Endothelial cell of umbilical vein (primary cell): ENCODE measurements around the gene C7. TPM values are rescaled to one million over a fixed set of nuclear protein-coding genes. Genes with fewer than 3 reads are reported as not detected.

Experiments used
- BruUV-seq: library from RNA; stranded (reverse); fragments of 400-500 nt; replicated peaks from 2 replicates; lab custom pipeline; 2021; lab: Mats Ljungman, UMichigan
- CTCF ChIA-PET: fragments of 300-600, 350-600 bp; sonication (Branson Sonifier 250); formaldehyde crosslinking; loops from one replicate; lab custom pipeline; 2021; ENCODE audit warnings: antibody characterized with exemption, inconsistent platforms; lab: Charles Lee
- POLR2A ChIA-PET: fragments of 300-600, 350-600 bp; sonication (Branson Sonifier 250); formaldehyde crosslinking; loops from one replicate; lab custom pipeline; 2021; ENCODE audit warnings: antibody characterized with exemption, inconsistent platforms; lab: Charles Lee
- DNase-seq: peaks from one replicate; pipeline ENCODE4 v3.0.0-alpha.2; 2011; ENCODE audit warnings: low read depth, low spot score
- FAIRE-seq: peaks from 2 replicates; lab custom pipeline; 2011; peaks lifted over from hg19 to GRCh38; lab: Jason Lieb, UNC
- H2AFZ ChIP-seq: 2 replicates; pipeline ENCODE4 v1.6.0; 2012; ENCODE audit warnings: low read depth, low read length, control low read depth, inconsistent platforms
- H3K27ac ChIP-seq: 2 replicates; pipeline ENCODE4 v1.5.1; 2011; ENCODE audit warnings: low read depth, mild to moderate bottlenecking, control low read depth, low read length, moderate library complexity; ENCODE audit not compliant: insufficient read depth
- H3K27me3 ChIP-seq, 2 experiments: 2 replicates each; pipeline versions ENCODE4 v1.6.0 to v1.6.1; 2011; ENCODE audit warnings: low read length in 2 of 2, mixed read lengths in 1 of 2; ENCODE audit not compliant: control insufficient read depth in 2 of 2, insufficient read depth in 2 of 2
- H3K36me3 ChIP-seq, 2 experiments: 2 replicates in 1 of 2; 3 replicates in 1 of 2; pipeline ENCODE4 v1.5.1; 2011; ENCODE audit warnings: low read length in 2 of 2, mild to moderate bottlenecking in 1 of 2, moderate library complexity in 1 of 2; ENCODE audit not compliant: control insufficient read depth in 2 of 2, insufficient read depth in 2 of 2; ENCODE audit errors: extremely low read depth in 1 of 2
- H3K4me1 ChIP-seq: 3 replicates; pipeline ENCODE4 v1.5.1; 2011; ENCODE audit warnings: mild to moderate bottlenecking, low read length; ENCODE audit not compliant: control insufficient read depth, insufficient read depth; ENCODE audit errors: extremely low read depth
- H3K4me2 ChIP-seq: 2 replicates; pipeline ENCODE4 v1.6.1; 2011; ENCODE audit warnings: low read length, control low read depth, mixed read lengths; ENCODE audit not compliant: insufficient read depth
- H3K4me3 ChIP-seq, 3 experiments: fragments of 200-600 bp in 1 of 3; sonication (generic), shearing (Covaris generic) in 1 of 3; replicated peaks in 1 of 3; 2 replicates each; pipeline ENCODE4 v1.5.1; 2011 to 2016; ENCODE audit warnings: control low read depth in 3 of 3, low read length in 3 of 3, mild to moderate bottlenecking in 2 of 3, inconsistent platforms in 1 of 3, low read depth in 1 of 3, moderate library complexity in 1 of 3; ENCODE audit not compliant: insufficient read depth in 1 of 3
- H3K79me2 ChIP-seq: 2 replicates; pipeline ENCODE4 v1.6.0; 2012; ENCODE audit warnings: low read length, inconsistent platforms; ENCODE audit not compliant: control insufficient read depth, insufficient read depth
- H3K9ac ChIP-seq: replicated peaks from 2 replicates; pipeline ENCODE3; 2011; ENCODE audit warnings: low read length, control low read depth; ENCODE audit not compliant: insufficient read depth; ENCODE audit errors: extremely low read depth
- H3K9me1 ChIP-seq: replicated peaks from 3 replicates; pipeline ENCODE4 v1.6.0; 2011; ENCODE audit warnings: mild to moderate bottlenecking, low read length; ENCODE audit not compliant: control insufficient read depth, insufficient read depth; ENCODE audit errors: extremely low read depth
- H3K9me3 ChIP-seq: replicated peaks from 2 replicates; pipeline ENCODE4 v1.5.1; 2012; ENCODE audit warnings: low read length, inconsistent platforms; ENCODE audit not compliant: control insufficient read depth, insufficient read depth
- H4K20me1 ChIP-seq: replicated peaks from 2 replicates; pipeline ENCODE3; 2011; ENCODE audit warnings: mild to moderate bottlenecking, low read length; ENCODE audit not compliant: control insufficient read depth, insufficient read depth; ENCODE audit errors: extremely low read depth
- EZH2 ChIP-seq: IDR thresholded peaks from 2 replicates; pipeline ENCODE4 v1.6.1; 2012; ENCODE audit warnings: borderline replicate concordance, low read depth, mild to moderate bottlenecking, moderate library complexity, low read length, inconsistent platforms; ENCODE audit not compliant: severe bottlenecking
- FOS ChIP-seq: IDR thresholded peaks from 2 replicates; pipeline ENCODE4 v1.6.1; 2011; ENCODE audit warnings: mild to moderate bottlenecking, low read length, moderate library complexity, borderline replicate concordance; ENCODE audit not compliant: insufficient read depth
- GATA2 ChIP-seq: IDR thresholded peaks from 2 replicates; pipeline ENCODE4 v1.7.0; 2011; ENCODE audit warnings: low read depth, mild to moderate bottlenecking, moderate library complexity, mixed read lengths, low read length; ENCODE audit not compliant: insufficient read length, insufficient read depth
- JUN ChIP-seq: IDR thresholded peaks from 2 replicates; pipeline ENCODE4 v1.6.1; 2011; ENCODE audit warnings: borderline replicate concordance, low read depth; ENCODE audit not compliant: insufficient read length, insufficient read depth
- MYC ChIP-seq: IDR thresholded peaks from one replicate; pipeline ENCODE4 v1.6.1; 2011; ENCODE audit warnings: mild to moderate bottlenecking, low read depth, low read length
- POLR2A ChIP-seq: IDR thresholded peaks from 2 replicates; pipeline ENCODE4 v1.6.1; 2012; ENCODE audit warnings: low read depth, mild to moderate bottlenecking, control low read depth, low read length
- POLR2AphosphoS5 ChIP-seq: IDR thresholded peaks from 2 replicates; pipeline ENCODE4 v1.6.1; 2012; ENCODE audit warnings: low read depth, mild to moderate bottlenecking, control low read depth, low read length, moderate library complexity; ENCODE audit not compliant: insufficient read depth
- dilution Hi-C: fragments of 300-500 bp; cut with MboI; formaldehyde crosslinking; loops from one replicate; pipeline ENCODE4 v1.15.0; 2019; ENCODE audit warnings: low sequenced_read_pairs; ENCODE audit not compliant: extremely low pct_ligation_motif_present
- intact Hi-C: fragments of 100-400 bp; cut with micrococcal nuclease; formaldehyde crosslinking; loops from one replicate; pipeline ENCODE4 v1.10.0; 2022
- polyA plus RNA-seq, 4 experiments: library from polyadenylated mRNA; depleted of rRNA in 3 of 4; stranded (reverse) in 3 of 4; unstranded in 1 of 4; fragments of >200 nt; gene quantifications; 2 replicates each; pipeline versions ENCODE4 v1.2.1 to v1.2.3, GENCODE V29; 2011 to 2012; ENCODE audit warnings: missing spikeins in 1 of 4
- total RNA-seq: library from RNA; stranded (reverse); gene quantifications from 2 replicates; pipeline ENCODE4 v1.2.3, GENCODE V29; 2021
- TF ChIP-seq, protein P1 (sequence below): IDR thresholded peaks from 2 replicates; pipeline ENCODE4 v1.6.1; 2011; ENCODE audit not compliant: insufficient read depth, insufficient read length
- TF ChIP-seq, protein P2 (sequence below), 2 donors: IDR thresholded peaks; 1 replicate in 1 of 2; 2 replicates in 1 of 2; pipeline ENCODE4 v1.5.1; 2011; ENCODE audit warnings: low read length in 2 of 2, mild to moderate bottlenecking in 2 of 2, moderate library complexity in 2 of 2, control low read depth in 1 of 2, inconsistent platforms in 1 of 2, low read depth in 1 of 2; ENCODE audit not compliant: insufficient read depth in 1 of 2; ENCODE audit errors: extremely low read depth in 1 of 2

C7 gene
- total and polyA plus RNA-seq, 2 donors (not counting 3 experiments of a cell fraction or from before 2014, with no cell fraction given), result 0.08 to 0.29 TPM

DNA sequence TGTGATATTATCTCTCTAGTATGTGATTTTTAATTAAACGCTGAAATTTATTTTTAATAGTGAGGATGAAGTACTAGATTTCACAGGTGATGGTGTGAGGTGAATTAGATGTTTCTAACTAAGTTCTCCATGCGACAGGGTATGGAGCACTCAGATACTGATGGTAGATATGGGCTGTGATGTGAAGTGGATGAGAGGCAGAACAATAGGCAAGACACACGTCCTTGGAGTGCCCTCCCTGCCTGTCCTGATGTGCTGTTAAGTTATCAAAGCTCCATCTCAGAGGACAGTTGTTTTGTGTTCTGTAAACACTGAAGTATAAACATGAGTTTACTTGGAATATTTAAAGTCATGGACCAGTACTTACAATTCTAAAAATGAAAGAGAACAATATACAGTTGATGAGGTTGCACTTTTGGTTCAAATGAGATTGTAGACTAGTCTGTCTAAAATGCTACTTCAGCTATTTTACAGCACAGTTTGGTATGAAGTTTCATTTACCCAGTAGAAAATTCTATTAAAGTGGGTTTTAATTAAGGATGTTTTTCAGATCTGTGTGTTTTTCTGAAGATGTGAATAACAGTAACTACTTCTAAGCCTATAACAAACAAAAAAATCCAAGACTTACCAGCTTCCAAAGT lies 64.2 kb downstream of the C7 start:
- BruUV-seq, result no TSS peak
- no peak overlapping the region for H3K4me2 ChIP-seq
- CTCF ChIA-PET, result no interaction called here
- H4K20me1 ChIP-seq, result no peaks in the 10 kb centered on the region
- POLR2A ChIA-PET, result no interaction called here
- no peak for DNase-seq
- H3K36me3 ChIP-seq, result no peaks in the 10 kb centered on the region
- no peak overlapping the region for H3K4me3 ChIP-seq
- no peaks in the 10 kb centered on the region for H3K9me3 ChIP-seq
- H3K27ac ChIP-seq, result no peak overlapping the region
- H3K4me1 ChIP-seq, result no peaks in the 10 kb centered on the region
- no peaks in the 10 kb centered on the region for H3K27me3 ChIP-seq
- FAIRE-seq, result no peak
- no peaks in the 10 kb centered on the region for H3K79me2 ChIP-seq
- no peak overlapping the region for H2AFZ ChIP-seq
- TF ChIP-seq, protein P1, sequence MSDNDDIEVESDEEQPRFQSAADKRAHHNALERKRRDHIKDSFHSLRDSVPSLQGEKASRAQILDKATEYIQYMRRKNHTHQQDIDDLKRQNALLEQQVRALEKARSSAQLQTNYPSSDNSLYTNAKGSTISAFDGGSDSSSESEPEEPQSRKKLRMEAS, result no peak
- TF ChIP-seq JUN (no peak), MYC (no peak), POLR2AphosphoS5 (no peak), GATA2 (no peak), POLR2A (no peak), FOS (no peak), EZH2 (no peak)
- TF ChIP-seq, protein P2, sequence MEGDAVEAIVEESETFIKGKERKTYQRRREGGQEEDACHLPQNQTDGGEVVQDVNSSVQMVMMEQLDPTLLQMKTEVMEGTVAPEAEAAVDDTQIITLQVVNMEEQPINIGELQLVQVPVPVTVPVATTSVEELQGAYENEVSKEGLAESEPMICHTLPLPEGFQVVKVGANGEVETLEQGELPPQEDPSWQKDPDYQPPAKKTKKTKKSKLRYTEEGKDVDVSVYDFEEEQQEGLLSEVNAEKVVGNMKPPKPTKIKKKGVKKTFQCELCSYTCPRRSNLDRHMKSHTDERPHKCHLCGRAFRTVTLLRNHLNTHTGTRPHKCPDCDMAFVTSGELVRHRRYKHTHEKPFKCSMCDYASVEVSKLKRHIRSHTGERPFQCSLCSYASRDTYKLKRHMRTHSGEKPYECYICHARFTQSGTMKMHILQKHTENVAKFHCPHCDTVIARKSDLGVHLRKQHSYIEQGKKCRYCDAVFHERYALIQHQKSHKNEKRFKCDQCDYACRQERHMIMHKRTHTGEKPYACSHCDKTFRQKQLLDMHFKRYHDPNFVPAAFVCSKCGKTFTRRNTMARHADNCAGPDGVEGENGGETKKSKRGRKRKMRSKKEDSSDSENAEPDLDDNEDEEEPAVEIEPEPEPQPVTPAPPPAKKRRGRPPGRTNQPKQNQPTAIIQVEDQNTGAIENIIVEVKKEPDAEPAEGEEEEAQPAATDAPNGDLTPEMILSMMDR (IDR thresholded peaks at IDR 0.05; ENCODE audit: extremely low read depth in 1 of 2, insufficient read depth in 1 of 2, low read depth in 1 of 2, low read length in 2 of 2), result no peak
- dilution Hi-C loops (no loop called here), intact Hi-C loops (no loop called here)
- H3K9me1 ChIP-seq, result no peaks in the 10 kb centered on the region
- no peak overlapping the region for H3K9ac ChIP-seq
